ENCODE data around the gene NWD2.

DNA sequence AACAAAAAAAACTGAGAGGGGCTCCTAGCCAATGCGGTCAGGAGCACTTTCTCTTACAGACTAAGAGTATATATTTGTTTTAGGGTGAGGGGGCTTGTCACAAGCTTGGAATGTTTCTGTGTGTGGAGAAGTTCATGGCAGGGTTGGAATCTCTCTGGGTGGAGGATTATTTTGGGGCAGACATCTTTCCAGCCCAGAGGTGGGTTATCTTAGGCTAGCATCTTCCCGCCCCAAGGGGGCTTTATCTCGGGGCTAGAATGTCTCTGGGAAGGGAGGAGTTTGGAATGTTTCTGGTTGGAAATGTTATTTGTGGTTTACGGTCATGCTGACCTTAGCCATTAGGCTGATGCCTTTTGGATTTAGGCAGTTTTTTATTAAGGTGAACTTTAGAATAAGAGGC lies 236.0 kb downstream of the NWD2 start:
- TF ChIP-seq, protein P1, sequence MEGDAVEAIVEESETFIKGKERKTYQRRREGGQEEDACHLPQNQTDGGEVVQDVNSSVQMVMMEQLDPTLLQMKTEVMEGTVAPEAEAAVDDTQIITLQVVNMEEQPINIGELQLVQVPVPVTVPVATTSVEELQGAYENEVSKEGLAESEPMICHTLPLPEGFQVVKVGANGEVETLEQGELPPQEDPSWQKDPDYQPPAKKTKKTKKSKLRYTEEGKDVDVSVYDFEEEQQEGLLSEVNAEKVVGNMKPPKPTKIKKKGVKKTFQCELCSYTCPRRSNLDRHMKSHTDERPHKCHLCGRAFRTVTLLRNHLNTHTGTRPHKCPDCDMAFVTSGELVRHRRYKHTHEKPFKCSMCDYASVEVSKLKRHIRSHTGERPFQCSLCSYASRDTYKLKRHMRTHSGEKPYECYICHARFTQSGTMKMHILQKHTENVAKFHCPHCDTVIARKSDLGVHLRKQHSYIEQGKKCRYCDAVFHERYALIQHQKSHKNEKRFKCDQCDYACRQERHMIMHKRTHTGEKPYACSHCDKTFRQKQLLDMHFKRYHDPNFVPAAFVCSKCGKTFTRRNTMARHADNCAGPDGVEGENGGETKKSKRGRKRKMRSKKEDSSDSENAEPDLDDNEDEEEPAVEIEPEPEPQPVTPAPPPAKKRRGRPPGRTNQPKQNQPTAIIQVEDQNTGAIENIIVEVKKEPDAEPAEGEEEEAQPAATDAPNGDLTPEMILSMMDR (IDR thresholded peaks at IDR 0.05 in 8 of 11, conservative IDR thresholded peaks at IDR 0.05 in 3 of 11) = no peak
- TF ChIP-seq POLR2AphosphoS5 (IDR thresholded peaks at IDR 0.05) = no peak

All from spleen (tissue), 7 donors.